Ammon's horn (tissue), 1 donor: ENCODE measurements around the gene XRCC3.
"Not testable (repeated sequence)": the region's sequence is repeated elsewhere in the genome, so short reads cannot be mapped to it uniquely, and the experiment has no call there.

Source experiments
- DNase-seq: peaks from one replicate; pipeline ENCODE4 v3.0.0-alpha.2; 2016; ENCODE audit warnings: low spot score

The XRCC3 gene

DNA sequence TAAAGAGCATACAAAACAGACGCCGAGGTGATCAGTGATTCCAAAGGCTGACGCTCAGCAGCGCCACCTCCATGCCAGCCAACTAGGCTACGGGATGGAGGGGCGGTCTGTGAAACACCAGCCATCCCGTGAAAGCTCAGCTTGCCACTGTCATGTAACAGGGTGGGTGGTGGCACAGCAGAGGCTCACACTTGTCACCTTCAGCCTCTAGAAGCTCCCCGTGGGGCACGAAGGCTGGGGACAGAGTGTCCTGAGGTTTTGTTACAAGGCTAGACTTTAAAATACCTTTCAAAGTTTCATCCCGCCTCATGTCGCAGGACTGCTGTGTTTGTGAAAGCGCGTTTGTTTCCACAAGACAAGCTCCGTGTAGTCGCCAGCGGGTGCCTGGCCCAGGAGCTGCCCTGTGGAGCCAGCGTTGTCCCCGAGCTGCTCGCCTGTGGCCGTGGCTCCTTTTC is 20.7 kb downstream of the XRCC3 start:
- peak; percentile 30 for DNase-seq

DNA sequence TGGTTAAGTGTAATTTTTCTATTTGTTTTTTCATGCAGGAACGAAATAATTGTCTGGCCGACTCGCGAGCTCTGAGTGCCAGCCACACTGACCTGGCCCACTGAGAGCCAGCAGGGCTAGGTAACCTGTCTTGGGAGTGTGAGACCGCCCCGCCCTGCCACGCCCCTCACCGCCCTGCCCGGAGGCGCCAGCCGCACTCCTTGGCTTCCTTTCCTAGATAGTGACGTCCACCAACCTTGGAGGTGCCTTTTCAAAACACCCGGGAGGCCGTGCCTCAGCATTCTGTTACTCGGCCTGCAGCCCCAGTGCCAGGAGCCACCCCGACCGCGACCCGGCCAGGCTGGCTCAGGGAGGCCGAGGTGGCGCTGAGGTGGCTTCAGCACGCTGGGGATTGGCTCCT is 21.7 kb downstream of the XRCC3 start:
- DNase-seq = no peak

GRCh38 chr14:103692871-103693270 is 22.4 kb downstream of the XRCC3 start:
- DNase-seq = no peak

- DNase-seq = peak; percentile 3
Measured at GRCh38 chr14:103692159-103692558, 23.1 kb downstream of the XRCC3 start.

DNA sequence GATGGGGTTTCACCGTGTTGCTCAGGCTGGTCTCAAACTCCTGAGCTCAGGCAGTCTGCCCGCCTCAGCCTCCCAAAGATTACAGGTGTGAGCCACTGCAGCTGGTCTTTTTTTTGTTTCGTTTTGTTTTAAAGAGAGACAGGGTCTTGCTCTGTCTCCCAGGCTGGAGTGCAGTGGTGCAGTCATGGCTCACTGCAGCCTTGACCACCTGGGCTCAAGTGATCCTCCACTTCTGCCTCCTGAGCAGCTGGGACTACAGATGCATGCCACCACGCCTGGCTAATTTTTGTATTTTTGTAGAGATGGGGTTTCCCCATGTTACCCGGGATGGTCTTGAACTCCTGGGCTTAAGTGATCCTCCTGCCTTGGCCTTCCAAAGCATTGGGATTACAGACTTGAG is 23.6 kb downstream of the XRCC3 start:
- DNase-seq = not testable (repeated sequence)

DNA sequence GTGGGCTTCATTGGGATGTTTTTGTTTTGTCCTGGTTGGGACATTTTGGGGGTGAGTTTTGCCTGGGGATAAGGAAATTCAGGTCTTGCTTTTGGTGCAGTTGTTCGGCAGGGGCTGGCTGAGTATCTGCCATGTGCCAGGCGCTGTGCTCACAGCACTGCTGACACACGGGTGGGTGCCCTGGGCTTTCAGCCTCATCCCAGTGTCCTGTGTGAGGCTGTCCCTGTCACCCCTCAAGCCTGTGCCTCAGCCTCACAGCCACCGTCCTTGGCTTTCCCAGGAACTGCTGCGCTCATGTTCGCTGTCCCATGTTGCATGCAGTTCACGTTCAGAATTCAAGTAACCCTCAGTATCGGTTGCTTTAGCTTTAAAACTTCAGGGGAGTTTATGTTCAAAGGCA is 24.9 kb downstream of the XRCC3 start:
- no peak for DNase-seq

GRCh38 chr14:103688906-103689902 is 26.0 kb downstream of the XRCC3 start:
- DNase-seq = peak; percentile 66

DNA sequence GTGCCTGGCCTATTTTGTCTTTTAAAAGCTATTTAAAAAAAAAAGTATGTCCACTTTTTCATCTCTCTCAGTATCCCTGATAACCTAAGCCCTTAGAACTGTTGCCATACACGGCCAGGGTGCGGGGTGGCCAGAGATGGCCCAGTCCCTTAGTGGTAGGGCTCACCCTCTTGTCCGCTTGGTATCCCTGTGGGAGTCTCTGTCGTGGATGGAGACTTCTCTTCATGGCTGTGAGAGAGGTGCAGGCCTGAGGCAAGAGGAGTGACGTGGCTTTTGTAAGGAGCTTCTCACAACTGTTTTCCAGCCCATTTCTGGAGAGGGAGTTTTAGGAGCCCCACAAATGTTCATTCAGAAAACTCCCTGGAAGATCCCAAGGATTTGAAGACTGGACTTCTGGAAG is 26.8 kb downstream of the XRCC3 start:
- no peak for DNase-seq

GRCh38 chr14:103687712-103688111 is 27.5 kb downstream of the XRCC3 start:
- no peak for DNase-seq

DNA sequence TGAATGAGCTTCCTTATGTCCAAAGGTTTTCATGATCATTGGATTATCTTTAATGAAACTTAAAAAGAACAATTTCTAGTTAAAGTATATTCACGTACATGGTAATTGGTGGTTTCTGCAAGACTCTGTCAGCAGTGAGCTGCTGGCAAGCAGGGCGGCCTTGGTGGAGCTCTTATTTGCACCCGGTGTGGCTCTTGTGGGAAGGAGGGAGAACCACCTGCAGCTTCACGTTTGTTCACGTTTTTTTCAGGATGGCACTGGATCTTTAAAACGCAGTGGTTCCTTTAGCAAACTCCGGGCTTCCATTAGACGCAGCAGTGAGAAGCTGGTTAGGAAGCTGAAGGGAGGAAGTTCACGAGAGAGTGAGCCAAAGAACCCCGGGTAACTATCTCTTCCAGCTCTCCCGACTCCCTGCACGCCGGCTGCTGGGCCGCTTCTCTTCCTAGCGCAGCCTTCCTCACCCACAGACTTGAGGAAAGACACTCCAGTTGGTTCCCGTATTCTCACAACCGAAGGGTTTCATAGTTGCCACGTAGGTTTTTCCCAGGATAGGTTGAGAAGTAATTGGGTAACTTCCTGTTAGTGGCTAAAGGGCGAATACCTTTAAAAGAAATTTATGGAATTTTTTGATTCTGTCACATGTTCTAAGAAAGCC is 28.3 kb downstream of the XRCC3 start:
- DNase-seq = no peak

DNA sequence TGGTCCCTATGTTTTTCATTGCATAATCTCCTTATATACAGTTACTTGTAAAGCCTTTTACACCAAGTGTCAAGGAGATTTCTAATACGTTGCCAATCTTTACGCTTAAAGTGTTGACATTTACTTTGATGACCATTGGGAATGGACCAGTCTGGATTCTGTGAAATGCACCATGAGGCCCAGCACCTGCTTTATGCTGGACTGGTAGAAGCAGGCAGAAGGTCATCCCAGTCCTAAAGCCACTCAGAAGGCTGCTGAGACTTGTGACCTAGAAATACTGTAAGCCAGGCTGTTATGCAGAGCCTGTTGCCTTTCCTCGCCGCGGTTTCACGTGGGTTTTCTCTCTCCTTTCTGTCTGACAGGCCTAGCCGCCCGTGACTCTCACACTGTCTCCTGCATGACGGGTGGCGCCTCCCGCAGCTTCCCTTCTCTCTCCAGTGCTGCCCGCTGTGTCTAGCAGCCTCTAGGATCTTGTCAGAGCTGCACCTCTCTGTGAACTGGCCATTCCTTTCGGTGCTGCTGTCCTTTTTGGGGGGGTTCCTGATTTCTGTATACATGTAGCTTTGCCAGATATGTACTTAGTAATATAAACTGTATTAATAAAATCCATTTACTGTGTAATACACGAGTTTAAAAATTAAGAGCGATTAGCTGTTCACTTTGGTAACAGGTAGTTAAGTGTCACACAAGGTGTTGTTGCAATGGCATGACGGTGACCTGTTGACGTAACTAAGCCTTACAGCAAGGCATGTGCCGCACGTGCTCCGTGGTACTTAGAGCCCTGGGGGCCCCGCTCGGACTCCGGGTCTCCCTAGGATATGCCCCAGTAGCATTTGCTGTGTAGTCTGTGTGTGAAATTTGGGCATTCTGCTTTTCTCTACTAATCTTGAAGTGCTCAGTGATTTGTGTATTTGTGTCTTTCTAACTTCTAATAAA is 29.7 kb downstream of the XRCC3 start:
- no peak for DNase-seq

- no peak for DNase-seq
Measured at GRCh38 chr14:103684871-103685270, 30.4 kb downstream of the XRCC3 start.

- DNase-seq = no peak
Measured at GRCh38 chr14:103684471-103684870, 30.8 kb downstream of the XRCC3 start.

GRCh38 chr14:103683139-103683538 is 32.1 kb downstream of the XRCC3 start:
- DNase-seq = no peak

DNA sequence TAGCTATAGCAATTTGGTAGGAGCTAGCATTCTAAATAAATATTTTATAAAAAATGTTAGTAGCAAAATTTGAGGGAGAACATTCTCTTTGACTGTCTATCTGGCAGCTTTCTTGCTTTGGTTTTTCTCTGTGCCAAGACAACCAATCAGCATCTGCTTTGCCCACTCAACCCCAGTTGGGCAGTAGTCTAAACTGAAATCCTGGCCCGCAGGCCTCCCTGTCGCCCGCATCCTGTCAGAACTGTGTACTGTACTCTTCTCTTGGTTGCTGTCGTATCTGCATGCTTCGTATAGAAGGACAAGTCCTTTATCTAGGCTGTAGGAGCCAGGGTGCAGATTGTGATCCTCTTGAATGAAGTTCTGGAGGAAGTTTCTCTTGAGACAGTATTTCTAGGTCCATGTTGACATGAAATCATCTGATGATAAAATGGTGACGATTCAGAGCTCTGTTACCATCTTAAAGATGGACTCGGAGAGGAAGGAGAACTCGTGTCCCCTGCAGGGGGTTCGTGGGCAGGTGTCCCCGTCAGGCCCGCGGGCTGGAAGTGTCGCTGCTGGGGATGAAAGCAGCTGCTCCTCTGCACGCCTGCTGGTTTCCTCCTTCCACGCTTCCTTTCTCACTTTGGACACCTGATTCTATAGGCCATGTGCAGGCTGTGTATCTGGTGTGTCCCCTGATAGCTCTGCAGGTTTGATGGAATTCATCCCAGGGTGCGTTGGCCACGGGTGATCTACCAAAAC is 34.6 kb downstream of the XRCC3 start:
- no peak for DNase-seq

DNA sequence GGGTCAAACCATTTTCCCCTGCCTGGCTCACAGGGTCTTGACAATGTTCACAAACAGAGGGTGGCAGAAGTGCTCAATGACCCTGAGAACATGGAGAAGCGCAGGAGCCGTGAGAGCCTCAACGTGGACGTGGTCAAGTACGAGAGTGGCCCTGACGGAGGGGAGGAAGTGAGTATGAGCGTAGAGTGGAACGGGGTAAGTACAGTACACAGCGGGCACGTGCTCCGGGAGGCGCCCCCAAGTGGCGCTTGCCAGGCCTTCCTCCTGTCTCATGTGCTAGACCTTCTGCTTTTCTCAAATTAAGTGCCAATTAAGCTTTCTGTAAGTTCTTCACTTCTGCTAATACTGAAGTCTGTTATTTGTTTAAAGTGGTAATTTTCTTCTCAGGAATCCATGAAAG is 35.9 kb downstream of the XRCC3 start:
- DNase-seq = no peak

DNA sequence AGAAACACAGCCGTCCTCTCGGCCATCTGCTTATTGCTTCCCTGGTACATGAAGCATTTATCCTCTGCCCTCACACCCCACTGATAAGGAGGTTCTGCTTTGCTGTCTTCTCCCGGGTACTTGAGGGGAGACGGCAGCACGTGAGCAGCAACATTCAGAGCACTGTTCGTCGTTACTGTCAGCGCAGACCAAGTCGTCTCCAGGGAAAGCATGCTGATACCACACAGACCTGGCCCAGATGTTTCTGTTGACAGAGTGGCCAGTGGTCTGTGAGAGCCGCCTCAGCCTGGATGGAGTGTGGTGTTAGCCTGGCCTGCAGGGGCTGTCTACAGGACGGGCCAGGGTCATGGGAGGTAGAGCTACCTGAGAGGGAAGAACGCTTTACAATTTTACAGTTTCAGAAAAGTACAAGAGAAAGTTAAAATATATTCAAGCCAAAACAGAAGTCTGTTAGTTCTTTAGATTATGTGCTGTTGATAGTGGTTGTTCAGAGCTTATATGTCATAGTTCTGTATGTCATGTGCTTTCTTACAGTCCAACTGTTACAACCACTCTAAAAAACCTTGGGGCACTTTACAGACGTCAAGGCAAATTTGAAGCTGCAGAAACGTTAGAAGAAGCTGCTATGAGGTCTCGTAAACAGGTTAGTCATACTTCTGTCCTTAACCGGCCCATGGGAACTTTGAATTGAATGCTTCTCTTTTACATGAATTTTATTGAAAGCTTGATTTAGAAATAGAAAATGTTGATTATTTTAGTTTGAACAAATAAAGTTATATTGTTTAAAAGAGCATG is 38.2 kb downstream of the XRCC3 start:
- no peak for DNase-seq

GRCh38 chr14:103675957-103676356 is 39.3 kb downstream of the XRCC3 start:
- DNase-seq = no peak

DNA sequence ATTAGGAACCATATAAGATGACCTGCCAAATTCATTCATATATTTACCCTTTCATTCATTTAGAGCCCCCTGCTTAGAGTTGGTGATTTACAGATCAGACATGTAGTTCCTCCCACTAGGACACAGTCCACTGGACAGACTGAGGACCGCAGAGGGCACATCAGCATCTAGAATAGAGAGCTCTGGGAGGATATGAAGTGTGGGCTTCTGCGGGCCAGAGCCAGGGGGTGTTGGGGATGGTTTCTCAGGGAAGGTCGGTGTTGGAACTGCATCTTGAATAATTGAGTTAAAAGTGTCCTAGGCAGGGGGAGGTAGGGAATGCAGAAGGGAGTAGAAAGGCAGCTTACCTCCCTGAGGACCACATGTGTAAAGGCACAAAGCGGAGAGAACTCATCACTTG is 43.3 kb downstream of the XRCC3 start:
- no peak for DNase-seq

GRCh38 chr14:103669370-103669769 is 45.9 kb downstream of the XRCC3 start:
- no peak for DNase-seq

- DNase-seq = no peak
Measured at GRCh38 chr14:103668117-103668516, 47.1 kb downstream of the XRCC3 start.
